ENCODE data around the gene SH3BGRL3. TPM values are rescaled to one million over a fixed set of nuclear protein-coding genes. Genes with fewer than 3 reads are reported as not detected.

The SH3BGRL3 gene
- total and polyA plus RNA-seq, 2 experiments from 2014 or later, result 30.9 to 370 TPM

DNA sequence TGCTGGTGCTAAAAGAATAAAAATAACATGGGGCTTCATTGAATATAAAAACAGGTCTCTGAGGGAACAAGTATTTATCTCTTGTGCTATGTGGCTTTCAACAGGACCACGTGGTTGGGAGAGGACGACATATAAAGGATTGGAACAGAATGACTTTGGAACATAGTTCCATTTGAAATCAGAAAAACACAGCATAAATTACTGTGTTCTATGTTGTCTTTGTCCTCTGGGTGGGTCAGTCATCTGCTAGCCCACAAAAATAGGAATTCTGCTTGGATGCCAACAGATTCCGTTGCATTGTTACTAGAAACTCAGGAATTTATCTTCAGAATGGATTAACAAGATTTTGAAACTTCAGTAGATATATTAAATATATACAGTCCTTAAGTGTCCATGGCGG, 40.0 kb upstream of the SH3BGRL3 start (continued):
- TF ChIP-seq ZNF331 (CRISPR knock-in tag; IDR thresholded peaks at IDR 0.05; ENCODE audit: low read depth) (no peak), POLR2AphosphoS5 (IDR thresholded peaks at IDR 0.05; ENCODE audit: low read depth) (no peak), EZH2phosphoT487 (IDR thresholded peaks at IDR 0.05; ENCODE audit: unreplicated experiment) (no peak), EZH2 (IDR thresholded peaks at IDR 0.05; ENCODE audit: low read depth, unreplicated experiment) (no peak), CREB1 (CRISPR knock-in tag; IDR thresholded peaks at IDR 0.05; ENCODE audit: low read depth) (no peak), JUNB (IDR thresholded peaks at IDR 0.05; ENCODE audit: unreplicated experiment) (no peak), STAT1 (IDR thresholded peaks at IDR 0.05; ENCODE audit: unreplicated experiment) (no peak)
- TF ChIP-seq, protein P1, sequence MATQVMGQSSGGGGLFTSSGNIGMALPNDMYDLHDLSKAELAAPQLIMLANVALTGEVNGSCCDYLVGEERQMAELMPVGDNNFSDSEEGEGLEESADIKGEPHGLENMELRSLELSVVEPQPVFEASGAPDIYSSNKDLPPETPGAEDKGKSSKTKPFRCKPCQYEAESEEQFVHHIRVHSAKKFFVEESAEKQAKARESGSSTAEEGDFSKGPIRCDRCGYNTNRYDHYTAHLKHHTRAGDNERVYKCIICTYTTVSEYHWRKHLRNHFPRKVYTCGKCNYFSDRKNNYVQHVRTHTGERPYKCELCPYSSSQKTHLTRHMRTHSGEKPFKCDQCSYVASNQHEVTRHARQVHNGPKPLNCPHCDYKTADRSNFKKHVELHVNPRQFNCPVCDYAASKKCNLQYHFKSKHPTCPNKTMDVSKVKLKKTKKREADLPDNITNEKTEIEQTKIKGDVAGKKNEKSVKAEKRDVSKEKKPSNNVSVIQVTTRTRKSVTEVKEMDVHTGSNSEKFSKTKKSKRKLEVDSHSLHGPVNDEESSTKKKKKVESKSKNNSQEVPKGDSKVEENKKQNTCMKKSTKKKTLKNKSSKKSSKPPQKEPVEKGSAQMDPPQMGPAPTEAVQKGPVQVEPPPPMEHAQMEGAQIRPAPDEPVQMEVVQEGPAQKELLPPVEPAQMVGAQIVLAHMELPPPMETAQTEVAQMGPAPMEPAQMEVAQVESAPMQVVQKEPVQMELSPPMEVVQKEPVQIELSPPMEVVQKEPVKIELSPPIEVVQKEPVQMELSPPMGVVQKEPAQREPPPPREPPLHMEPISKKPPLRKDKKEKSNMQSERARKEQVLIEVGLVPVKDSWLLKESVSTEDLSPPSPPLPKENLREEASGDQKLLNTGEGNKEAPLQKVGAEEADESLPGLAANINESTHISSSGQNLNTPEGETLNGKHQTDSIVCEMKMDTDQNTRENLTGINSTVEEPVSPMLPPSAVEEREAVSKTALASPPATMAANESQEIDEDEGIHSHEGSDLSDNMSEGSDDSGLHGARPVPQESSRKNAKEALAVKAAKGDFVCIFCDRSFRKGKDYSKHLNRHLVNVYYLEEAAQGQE (IDR thresholded peaks at IDR 0.05; ENCODE audit: unreplicated experiment), result no peak
- TF ChIP-seq, protein P2, sequence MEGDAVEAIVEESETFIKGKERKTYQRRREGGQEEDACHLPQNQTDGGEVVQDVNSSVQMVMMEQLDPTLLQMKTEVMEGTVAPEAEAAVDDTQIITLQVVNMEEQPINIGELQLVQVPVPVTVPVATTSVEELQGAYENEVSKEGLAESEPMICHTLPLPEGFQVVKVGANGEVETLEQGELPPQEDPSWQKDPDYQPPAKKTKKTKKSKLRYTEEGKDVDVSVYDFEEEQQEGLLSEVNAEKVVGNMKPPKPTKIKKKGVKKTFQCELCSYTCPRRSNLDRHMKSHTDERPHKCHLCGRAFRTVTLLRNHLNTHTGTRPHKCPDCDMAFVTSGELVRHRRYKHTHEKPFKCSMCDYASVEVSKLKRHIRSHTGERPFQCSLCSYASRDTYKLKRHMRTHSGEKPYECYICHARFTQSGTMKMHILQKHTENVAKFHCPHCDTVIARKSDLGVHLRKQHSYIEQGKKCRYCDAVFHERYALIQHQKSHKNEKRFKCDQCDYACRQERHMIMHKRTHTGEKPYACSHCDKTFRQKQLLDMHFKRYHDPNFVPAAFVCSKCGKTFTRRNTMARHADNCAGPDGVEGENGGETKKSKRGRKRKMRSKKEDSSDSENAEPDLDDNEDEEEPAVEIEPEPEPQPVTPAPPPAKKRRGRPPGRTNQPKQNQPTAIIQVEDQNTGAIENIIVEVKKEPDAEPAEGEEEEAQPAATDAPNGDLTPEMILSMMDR (conservative IDR thresholded peaks at IDR 0.05; ENCODE audit: low read depth in 2 of 2), result no peak

GRCh38 chr1:26252718-26253117, 27.2 kb upstream of the SH3BGRL3 start:
- no peaks in the 10 kb centered on the region for H3F3A ChIP-seq (replicated peaks; ENCODE audit: low read depth)
- H3K9me3 Mint-ChIP-seq, result peaks cover 8% of the 10 kb centered on the region; the same call in 2 of the 3 replicates
- peaks cover 4% of the 10 kb centered on the region for H3K27me3 Mint-ChIP-seq (ENCODE audit: insufficient read depth, low read depth, poor library complexity)
- peaks cover 33% of the 10 kb centered on the region for H3K79me2 ChIP-seq (replicated peaks; ENCODE audit: insufficient read depth)
- H3K4me1 Mint-ChIP-seq, result no peaks in the 10 kb centered on the region
- H3K9me2 ChIP-seq (ENCODE audit: insufficient read depth), result no peaks in the 10 kb centered on the region
- DNase-seq (ENCODE audit: low spot score) (no peak), ATAC-seq (no peak)
- H3K4me2 ChIP-seq, result no peak overlapping the region
- H3K36me3 Mint-ChIP-seq (ENCODE audit: low read depth), result peaks cover 78% of the 10 kb centered on the region
- no peak overlapping the region for H3K27ac Mint-ChIP-seq
- H3K4me3 ChIP-seq, result no peak overlapping the region
- H3K36me3 ChIP-seq (ENCODE audit: insufficient read depth), result peaks cover 37% of the 10 kb centered on the region
- H4K20me1 ChIP-seq (replicated peaks; ENCODE audit: insufficient read depth), result peaks cover 41% of the 10 kb centered on the region
- H3K27me3 ChIP-seq (ENCODE audit: insufficient read depth), result no peaks in the 10 kb centered on the region
- H3K4me1 ChIP-seq (ENCODE audit: insufficient read depth), result no peaks in the 10 kb centered on the region
- no peak overlapping the region for H3K27ac ChIP-seq (ENCODE audit: low read depth)
- H2AFZ ChIP-seq, result no peak overlapping the region
- H3K4me3 Mint-ChIP-seq, result no peak overlapping the region
- TF ChIP-seq ETS1 (IDR thresholded peaks at IDR 0.05) (no peak), ZNF331 (CRISPR knock-in tag; IDR thresholded peaks at IDR 0.05; ENCODE audit: low read depth) (no peak), STAT1 (IDR thresholded peaks at IDR 0.05; ENCODE audit: unreplicated experiment) (no peak)
- TF ChIP-seq, protein P2 (conservative IDR thresholded peaks at IDR 0.05; ENCODE audit: low read depth in 2 of 2), result no peak
- TF ChIP-seq, protein P1 (IDR thresholded peaks at IDR 0.05; ENCODE audit: unreplicated experiment), result no peak

All from GM23338 (cell line).